DND-41 (cell line): Measurements from ENCODE around the gene ATP13A3.

ENCODE experiments used
- ATAC-seq: fragments of 200-7000 bp; cut with Tn5 transposase; 3 replicates; pipeline ENCODE4 v1.9.1; 2021; ENCODE audit warnings: low read depth; ENCODE audit not compliant: insufficient read depth
- DNase-seq: peaks from one replicate; pipeline ENCODE4 v3.0.0-alpha.2; 2020
- H2AFZ ChIP-seq: 2 replicates; pipeline ENCODE4 v1.6.0; 2012; ENCODE audit warnings: low read depth, low read length
- H3K27ac ChIP-seq: 2 replicates; pipeline ENCODE4 v1.5.1; 2012; ENCODE audit warnings: low read length, inconsistent platforms
- H3K27me3 ChIP-seq: fragments of 200-600 bp; sonication (generic); 2 replicates; pipeline ENCODE4 v1.6.0; 2012; ENCODE audit warnings: low read length, mild to moderate bottlenecking, inconsistent platforms; ENCODE audit not compliant: insufficient read depth, poor library complexity
- H3K36me3 ChIP-seq: 2 replicates; pipeline ENCODE4 v1.5.1; 2012; ENCODE audit warnings: low read length, inconsistent platforms; ENCODE audit not compliant: insufficient read depth
- H3K4me1 ChIP-seq: 2 replicates; pipeline ENCODE4 v1.5.1; 2012; ENCODE audit warnings: mild to moderate bottlenecking, low read length; ENCODE audit not compliant: insufficient read depth
- H3K4me2 ChIP-seq: 2 replicates; pipeline ENCODE4 v1.6.0; 2012; ENCODE audit warnings: mild to moderate bottlenecking, moderate library complexity, low read length, inconsistent platforms; ENCODE audit not compliant: insufficient read depth
- H3K4me3 ChIP-seq, 2 experiments: fragments of 200-600 bp in 1 of 2; shearing (Covaris generic) in 1 of 2; 2 replicates each; pipeline ENCODE4 v1.5.1; 2012 to 2016; ENCODE audit warnings: inconsistent platforms in 2 of 2, low read length in 2 of 2, mild to moderate bottlenecking in 2 of 2, low read depth in 1 of 2, moderate library complexity in 1 of 2
- H3K79me2 ChIP-seq: 2 replicates; pipeline ENCODE4 v1.6.0; 2012; ENCODE audit warnings: low read length, inconsistent platforms; ENCODE audit not compliant: insufficient read depth
- H3K9ac ChIP-seq: 2 replicates; pipeline ENCODE4 v1.6.0; 2012; ENCODE audit warnings: low read depth, mild to moderate bottlenecking, inconsistent platforms, low read length, moderate library complexity
- H3K9me3 ChIP-seq: 2 replicates; pipeline ENCODE4 v1.5.1; 2012; ENCODE audit warnings: low read length, moderate library complexity, mild to moderate bottlenecking, inconsistent platforms; ENCODE audit not compliant: insufficient read depth, severe bottlenecking
- H4K20me1 ChIP-seq: 2 replicates; pipeline ENCODE4 v1.6.0; 2012; ENCODE audit warnings: low read length; ENCODE audit not compliant: insufficient read depth
- EZH2 ChIP-seq: IDR thresholded peaks from 3 replicates; pipeline ENCODE4 v1.6.1; 2012; ENCODE audit warnings: borderline replicate concordance, low read depth, mild to moderate bottlenecking, moderate library complexity, low read length, inconsistent platforms; ENCODE audit not compliant: severe bottlenecking
- TF ChIP-seq, protein P1 (sequence below): IDR thresholded peaks from 2 replicates; pipeline ENCODE4 v1.5.1; 2012; ENCODE audit warnings: borderline replicate concordance, low read length, moderate library complexity, mild to moderate bottlenecking; ENCODE audit not compliant: poor library complexity, severe bottlenecking; ENCODE audit errors: extremely low read depth

ATP13A3 gene

DNA sequence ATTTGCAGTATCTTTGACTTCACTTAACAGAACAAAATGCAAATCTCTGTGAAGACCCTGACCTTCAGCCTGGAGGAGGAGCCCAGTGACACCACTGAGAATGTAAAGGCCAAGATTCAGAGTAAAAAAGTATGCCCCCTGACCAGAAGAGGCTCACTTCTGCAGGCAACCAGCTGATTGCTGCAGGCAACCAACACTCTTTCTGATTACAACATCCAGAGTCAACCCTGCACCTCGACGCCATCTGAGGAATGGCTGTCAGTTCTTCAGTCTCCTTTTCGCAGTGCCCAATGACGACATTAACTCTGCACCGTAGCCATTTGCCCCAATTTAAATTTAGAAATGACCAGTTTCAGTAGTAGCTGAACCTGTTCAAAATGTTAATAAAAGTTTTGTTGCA, 14.9 kb downstream of the ATP13A3 start:
- Histone ChIP-seq H2AFZ (no peak overlapping the region), H3K27me3 (no peaks in the 10 kb centered on the region), H3K79me2 (peaks cover 99% of the 10 kb centered on the region), H3K36me3 (peaks cover 5% of the 10 kb centered on the region; the same call in 1 of the 2 replicates), H3K27ac (no peak overlapping the region), H3K4me1 (no peaks in the 10 kb centered on the region), H3K9ac (no peak overlapping the region), H3K4me3 (no peak overlapping the region), H3K4me2 (no peak overlapping the region), H4K20me1 (peaks cover 41% of the 10 kb centered on the region), H3K9me3 (no peaks in the 10 kb centered on the region)
- ATAC-seq: no peak
- TF ChIP-seq, protein P1, sequence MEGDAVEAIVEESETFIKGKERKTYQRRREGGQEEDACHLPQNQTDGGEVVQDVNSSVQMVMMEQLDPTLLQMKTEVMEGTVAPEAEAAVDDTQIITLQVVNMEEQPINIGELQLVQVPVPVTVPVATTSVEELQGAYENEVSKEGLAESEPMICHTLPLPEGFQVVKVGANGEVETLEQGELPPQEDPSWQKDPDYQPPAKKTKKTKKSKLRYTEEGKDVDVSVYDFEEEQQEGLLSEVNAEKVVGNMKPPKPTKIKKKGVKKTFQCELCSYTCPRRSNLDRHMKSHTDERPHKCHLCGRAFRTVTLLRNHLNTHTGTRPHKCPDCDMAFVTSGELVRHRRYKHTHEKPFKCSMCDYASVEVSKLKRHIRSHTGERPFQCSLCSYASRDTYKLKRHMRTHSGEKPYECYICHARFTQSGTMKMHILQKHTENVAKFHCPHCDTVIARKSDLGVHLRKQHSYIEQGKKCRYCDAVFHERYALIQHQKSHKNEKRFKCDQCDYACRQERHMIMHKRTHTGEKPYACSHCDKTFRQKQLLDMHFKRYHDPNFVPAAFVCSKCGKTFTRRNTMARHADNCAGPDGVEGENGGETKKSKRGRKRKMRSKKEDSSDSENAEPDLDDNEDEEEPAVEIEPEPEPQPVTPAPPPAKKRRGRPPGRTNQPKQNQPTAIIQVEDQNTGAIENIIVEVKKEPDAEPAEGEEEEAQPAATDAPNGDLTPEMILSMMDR: no peak
- no peak for TF ChIP-seq EZH2
- DNase-seq: no peak

DNA sequence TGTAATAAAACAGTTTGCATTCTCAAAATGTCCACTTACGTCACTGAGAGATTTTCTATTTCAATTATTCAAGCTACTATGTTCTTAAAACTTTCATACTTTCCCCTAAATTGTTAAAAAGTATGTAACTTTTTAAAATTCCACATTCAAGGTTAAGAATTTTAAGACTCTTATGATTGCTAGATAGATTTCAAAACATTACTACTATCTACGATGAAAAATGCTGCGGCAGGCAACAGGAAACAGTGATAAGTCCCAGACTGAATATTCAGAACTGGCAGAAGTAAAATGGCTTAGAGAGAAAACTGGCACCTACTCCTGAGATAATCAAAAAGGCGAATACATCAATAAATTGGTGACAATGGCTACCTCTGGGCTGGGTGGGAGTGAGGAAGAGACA, 16.2 kb downstream of the ATP13A3 start:
- Histone ChIP-seq H3K27ac (no peak overlapping the region), H3K4me2 (no peak overlapping the region), H2AFZ (no peak overlapping the region), H3K36me3 (peaks cover 5% of the 10 kb centered on the region; the same call in 1 of the 2 replicates), H3K9me3 (no peaks in the 10 kb centered on the region), H4K20me1 (peaks cover 36% of the 10 kb centered on the region), H3K9ac (no peak overlapping the region), H3K79me2 (peaks cover 99% of the 10 kb centered on the region), H3K27me3 (no peaks in the 10 kb centered on the region), H3K4me3 (no peak overlapping the region), H3K4me1 (no peaks in the 10 kb centered on the region)
- ATAC-seq (no peak), DNase-seq (no peak)
- TF ChIP-seq EZH2: no peak
- TF ChIP-seq, protein P1: no peak

- peaks cover 41% of the 10 kb centered on the region for H4K20me1 ChIP-seq
- no peaks in the 10 kb centered on the region for H3K9me3 ChIP-seq
- no peak overlapping the region for H3K9ac ChIP-seq
- H3K4me1 ChIP-seq: no peaks in the 10 kb centered on the region
- H3K79me2 ChIP-seq: peaks cover 99% of the 10 kb centered on the region
- no peak overlapping the region for H3K4me2 ChIP-seq
- TF ChIP-seq EZH2: no peak
- TF ChIP-seq, protein P1: no peak
- no peak overlapping the region for H3K27ac ChIP-seq
- H3K36me3 ChIP-seq: peaks cover 5% of the 10 kb centered on the region; the same call in 1 of the 2 replicates
- ATAC-seq (no peak), DNase-seq (no peak)
- no peak overlapping the region for H3K4me3 ChIP-seq
- H2AFZ ChIP-seq: no peak overlapping the region
- no peaks in the 10 kb centered on the region for H3K27me3 ChIP-seq
Observed at GRCh38 chr3:194469977-194470376, 16.8 kb downstream of the ATP13A3 start.

DNA sequence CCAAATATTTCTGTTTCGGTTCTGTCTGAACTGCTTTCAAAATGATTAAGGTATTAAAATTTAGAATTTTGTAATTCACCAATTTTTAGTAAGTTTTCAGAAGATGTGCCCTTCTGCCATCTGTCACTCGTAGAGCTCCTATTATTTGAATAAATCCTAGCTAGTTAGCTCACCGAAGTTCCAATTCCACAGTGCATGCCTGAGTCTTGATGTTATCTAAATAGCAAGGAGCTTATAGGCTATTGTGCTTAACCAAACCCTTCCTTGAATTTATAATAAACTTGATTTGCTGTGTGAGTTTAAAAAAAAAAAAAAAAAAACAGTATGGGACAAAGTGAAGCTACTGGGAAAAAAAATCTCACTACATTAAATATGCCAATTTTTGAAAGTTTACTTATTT, 18.7 kb downstream of the ATP13A3 start:
- no peak overlapping the region for H2AFZ ChIP-seq
- peaks cover 98% of the 10 kb centered on the region for H3K79me2 ChIP-seq
- no peaks in the 10 kb centered on the region for H3K27me3 ChIP-seq
- no peaks in the 10 kb centered on the region for H3K9me3 ChIP-seq
- no peaks in the 10 kb centered on the region for H3K4me1 ChIP-seq
- DNase-seq: no peak
- no peak for TF ChIP-seq EZH2
- TF ChIP-seq, protein P1: no peak
- peaks cover 43% of the 10 kb centered on the region for H4K20me1 ChIP-seq
- H3K27ac ChIP-seq: no peak overlapping the region
- ATAC-seq: no peak
- no peak overlapping the region for H3K4me2 ChIP-seq
- no peak overlapping the region for H3K9ac ChIP-seq
- H3K36me3 ChIP-seq: peaks cover 5% of the 10 kb centered on the region; the same call in 1 of the 2 replicates
- H3K4me3 ChIP-seq: no peak overlapping the region
